GM12892 (cell line): ENCODE data around the gene LMOD3.

ENCODE experiments used
- POLR2A ChIP-seq: IDR thresholded peaks from 2 replicates; pipeline ENCODE4 v1.6.1; 2011; ENCODE audit warnings: low read depth, low read length, control low read depth
- POLR2AphosphoS5 ChIP-seq: IDR thresholded peaks from 2 replicates; pipeline ENCODE4 v1.6.1; 2011; ENCODE audit warnings: low read depth, low read length, control low read depth
- TAF1 ChIP-seq: IDR thresholded peaks from 2 replicates; pipeline ENCODE4 v1.6.1; 2011; ENCODE audit warnings: low read depth, mild to moderate bottlenecking, control low read depth, low read length, borderline replicate concordance

GRCh38 chr3:69145688-69146087 lies 23.3 kb upstream of the LMOD3 start:
- TF ChIP-seq POLR2A (no peak), POLR2AphosphoS5 (no peak), TAF1 (no peak)
